ENCODE data around the gene PDGFB. TPM values are rescaled to one million over a fixed set of nuclear protein-coding genes. Genes with fewer than 3 reads are reported as not detected.
A peak's percentile ranks its signal among the peaks of the same experiment; 100 is the strongest.

PDGFB gene
- total RNA-seq, 1 donor from 2014 or later = 27.3 TPM

GRCh38 chr22:39245130-39246039 lies 603 bp upstream of the PDGFB start:
- H2AFZ ChIP-seq (ENCODE audit: low read depth, low read length) = no peak overlapping the region
- peaks cover 45% of the 10 kb centered on the region for H3K27me3 ChIP-seq (ENCODE audit: insufficient read depth, low read length)
- H3K36me3 Mint-ChIP-seq (ENCODE audit: low read depth, unreplicated experiment) = peaks cover 2% of the 10 kb centered on the region
- peak; percentile 5 for TF ChIP-seq EZH2 (IDR thresholded peaks at IDR 0.05; ENCODE audit: insufficient read depth, low read length)
- TF ChIP-seq, protein P1, sequence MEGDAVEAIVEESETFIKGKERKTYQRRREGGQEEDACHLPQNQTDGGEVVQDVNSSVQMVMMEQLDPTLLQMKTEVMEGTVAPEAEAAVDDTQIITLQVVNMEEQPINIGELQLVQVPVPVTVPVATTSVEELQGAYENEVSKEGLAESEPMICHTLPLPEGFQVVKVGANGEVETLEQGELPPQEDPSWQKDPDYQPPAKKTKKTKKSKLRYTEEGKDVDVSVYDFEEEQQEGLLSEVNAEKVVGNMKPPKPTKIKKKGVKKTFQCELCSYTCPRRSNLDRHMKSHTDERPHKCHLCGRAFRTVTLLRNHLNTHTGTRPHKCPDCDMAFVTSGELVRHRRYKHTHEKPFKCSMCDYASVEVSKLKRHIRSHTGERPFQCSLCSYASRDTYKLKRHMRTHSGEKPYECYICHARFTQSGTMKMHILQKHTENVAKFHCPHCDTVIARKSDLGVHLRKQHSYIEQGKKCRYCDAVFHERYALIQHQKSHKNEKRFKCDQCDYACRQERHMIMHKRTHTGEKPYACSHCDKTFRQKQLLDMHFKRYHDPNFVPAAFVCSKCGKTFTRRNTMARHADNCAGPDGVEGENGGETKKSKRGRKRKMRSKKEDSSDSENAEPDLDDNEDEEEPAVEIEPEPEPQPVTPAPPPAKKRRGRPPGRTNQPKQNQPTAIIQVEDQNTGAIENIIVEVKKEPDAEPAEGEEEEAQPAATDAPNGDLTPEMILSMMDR (IDR thresholded peaks at IDR 0.05; ENCODE audit: insufficient read depth, low read depth, low read length) = no peak
- H3K4me1 ChIP-seq (ENCODE audit: insufficient read depth, low read length) = peaks cover 12% of the 10 kb centered on the region
- peak overlapping the region; percentile 79 for H3K4me3 Mint-ChIP-seq (ENCODE audit: unreplicated experiment)
- H3K27ac ChIP-seq (ENCODE audit: low read depth, low read length) = no peak overlapping the region
- H3K4me3 ChIP-seq (ENCODE audit: insufficient read depth, low read depth, low read length) = no peak overlapping the region
- H4K20me1 ChIP-seq (ENCODE audit: insufficient read depth, low read length) = peaks cover 4% of the 10 kb centered on the region
- H3K9me3 Mint-ChIP-seq (ENCODE audit: unreplicated experiment) = no peaks in the 10 kb centered on the region
- no peaks in the 10 kb centered on the region for H3K9me3 ChIP-seq (ENCODE audit: insufficient read depth, low read depth, low read length)
- no peak overlapping the region for H3K9ac ChIP-seq (ENCODE audit: low read length)
- FAIRE-seq (no peak), DNase-seq (ENCODE audit: low read depth) (no peak)
- no peaks in the 10 kb centered on the region for H3K36me3 ChIP-seq (ENCODE audit: insufficient read depth, low read length)
- H3K4me1 Mint-ChIP-seq (ENCODE audit: low read depth, unreplicated experiment) = peaks cover 13% of the 10 kb centered on the region
- no peaks in the 10 kb centered on the region for H3K79me2 ChIP-seq (ENCODE audit: insufficient read depth, low read length)
- H3K4me2 ChIP-seq (ENCODE audit: low read length) = no peak overlapping the region
- no peak overlapping the region for H3K27ac Mint-ChIP-seq (ENCODE audit: unreplicated experiment)
- H3K27me3 Mint-ChIP-seq (ENCODE audit: low read depth, unreplicated experiment) = peaks cover 14% of the 10 kb centered on the region

DNA sequence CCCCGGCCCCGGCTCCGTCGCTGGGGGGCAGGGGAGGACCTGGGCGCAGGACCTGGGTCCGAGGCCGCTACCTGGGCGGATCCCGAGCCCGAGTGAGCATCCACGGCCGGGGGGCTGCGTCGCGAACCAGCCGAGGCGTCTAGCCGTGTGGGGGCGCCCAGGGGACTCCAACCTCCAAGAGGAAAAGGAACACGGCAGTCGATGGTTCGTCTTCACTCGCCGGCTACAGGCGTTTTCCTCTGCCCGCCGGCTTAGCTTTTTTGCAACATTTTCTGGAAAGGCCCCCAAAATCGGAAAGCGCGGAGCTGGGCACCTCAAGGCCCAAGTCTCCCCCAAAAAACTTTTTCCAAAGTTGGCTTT lies 666 bp downstream of the PDGFB start:
- no peak overlapping the region for H3K9ac ChIP-seq (ENCODE audit: low read length)
- H3K27ac Mint-ChIP-seq (ENCODE audit: unreplicated experiment) = no peak overlapping the region
- no peaks in the 10 kb centered on the region for H3K79me2 ChIP-seq (ENCODE audit: insufficient read depth, low read length)
- DNase-seq (ENCODE audit: low read depth) = no peak
- no peak overlapping the region for H2AFZ ChIP-seq (ENCODE audit: low read depth, low read length)
- peaks cover 2% of the 10 kb centered on the region for H3K36me3 Mint-ChIP-seq (ENCODE audit: low read depth, unreplicated experiment)
- peaks cover 12% of the 10 kb centered on the region for H3K4me1 ChIP-seq (ENCODE audit: insufficient read depth, low read length)
- H3K27me3 Mint-ChIP-seq (ENCODE audit: low read depth, unreplicated experiment) = peaks cover 14% of the 10 kb centered on the region
- peak overlapping the region; percentile 33 for H3K4me3 ChIP-seq (ENCODE audit: insufficient read depth, low read depth, low read length)
- H4K20me1 ChIP-seq (ENCODE audit: insufficient read depth, low read length) = peaks cover 4% of the 10 kb centered on the region
- peaks cover 45% of the 10 kb centered on the region for H3K27me3 ChIP-seq (ENCODE audit: insufficient read depth, low read length)
- H3K9me3 Mint-ChIP-seq (ENCODE audit: unreplicated experiment) = no peaks in the 10 kb centered on the region
- TF ChIP-seq, protein P1 (IDR thresholded peaks at IDR 0.05; ENCODE audit: insufficient read depth, low read depth, low read length) = no peak
- peak; percentile 15 for TF ChIP-seq EZH2 (IDR thresholded peaks at IDR 0.05; ENCODE audit: insufficient read depth, low read length)
- H3K9me3 ChIP-seq (ENCODE audit: insufficient read depth, low read depth, low read length) = no peaks in the 10 kb centered on the region
- peak overlapping the region; percentile 78 for H3K4me2 ChIP-seq (ENCODE audit: low read length)
- H3K4me1 Mint-ChIP-seq (ENCODE audit: low read depth, unreplicated experiment) = peaks cover 16% of the 10 kb centered on the region
- no peaks in the 10 kb centered on the region for H3K36me3 ChIP-seq (ENCODE audit: insufficient read depth, low read length)
- no peak for FAIRE-seq
- H3K27ac ChIP-seq (ENCODE audit: low read depth, low read length) = no peak overlapping the region
- H3K4me3 Mint-ChIP-seq (ENCODE audit: unreplicated experiment) = peak overlapping the region; percentile 83
